ENCODE data around the gene SARM1.
A peak's percentile ranks its signal among the peaks of the same experiment; 100 is the strongest.

Gene SARM1

DNA sequence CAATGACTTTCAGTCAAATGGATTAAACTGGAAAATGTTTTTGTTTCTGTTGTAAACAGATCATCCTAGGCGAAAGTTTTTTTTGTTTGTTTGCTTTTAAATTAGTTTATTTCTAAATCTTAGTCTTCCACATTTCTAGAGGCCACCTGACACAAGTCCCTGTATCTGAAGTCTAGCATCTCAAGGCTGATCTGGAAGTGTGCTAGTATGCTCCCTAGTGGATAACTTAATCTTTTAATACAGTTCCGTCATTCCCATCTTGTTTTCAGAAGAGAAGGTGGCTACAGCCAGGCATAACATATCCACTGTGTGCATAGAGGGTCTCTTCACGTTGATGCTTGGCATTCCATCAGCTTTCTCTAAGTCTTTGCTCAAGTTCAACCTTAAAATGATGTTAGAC is 43.8 kb upstream of the SARM1 start:
- ATAC-seq, result peak; percentile 38; the same call in 1 of the 3 replicates
- TF ChIP-seq, protein P1, sequence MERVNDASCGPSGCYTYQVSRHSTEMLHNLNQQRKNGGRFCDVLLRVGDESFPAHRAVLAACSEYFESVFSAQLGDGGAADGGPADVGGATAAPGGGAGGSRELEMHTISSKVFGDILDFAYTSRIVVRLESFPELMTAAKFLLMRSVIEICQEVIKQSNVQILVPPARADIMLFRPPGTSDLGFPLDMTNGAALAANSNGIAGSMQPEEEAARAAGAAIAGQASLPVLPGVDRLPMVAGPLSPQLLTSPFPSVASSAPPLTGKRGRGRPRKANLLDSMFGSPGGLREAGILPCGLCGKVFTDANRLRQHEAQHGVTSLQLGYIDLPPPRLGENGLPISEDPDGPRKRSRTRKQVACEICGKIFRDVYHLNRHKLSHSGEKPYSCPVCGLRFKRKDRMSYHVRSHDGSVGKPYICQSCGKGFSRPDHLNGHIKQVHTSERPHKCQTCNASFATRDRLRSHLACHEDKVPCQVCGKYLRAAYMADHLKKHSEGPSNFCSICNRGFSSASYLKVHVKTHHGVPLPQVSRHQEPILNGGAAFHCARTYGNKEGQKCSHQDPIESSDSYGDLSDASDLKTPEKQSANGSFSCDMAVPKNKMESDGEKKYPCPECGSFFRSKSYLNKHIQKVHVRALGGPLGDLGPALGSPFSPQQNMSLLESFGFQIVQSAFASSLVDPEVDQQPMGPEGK (CRISPR knock-in tag; IDR thresholded peaks at IDR 0.05; ENCODE audit: borderline replicate concordance), result no peak
- TF ChIP-seq ISL1 (CRISPR knock-in tag; IDR thresholded peaks at IDR 0.05) (no peak), BACH2 (CRISPR knock-in tag; IDR thresholded peaks at IDR 0.05; ENCODE audit: borderline replicate concordance) (no peak), ZNF8 (CRISPR knock-in tag; IDR thresholded peaks at IDR 0.05) (no peak), ESRRG (CRISPR knock-in tag; IDR thresholded peaks at IDR 0.05) (no peak), PPARA (CRISPR knock-in tag; IDR thresholded peaks at IDR 0.05; ENCODE audit: borderline replicate concordance) (no peak), CSDC2 (CRISPR knock-in tag; IDR thresholded peaks at IDR 0.05) (no peak)
- TF ChIP-seq, protein P2, sequence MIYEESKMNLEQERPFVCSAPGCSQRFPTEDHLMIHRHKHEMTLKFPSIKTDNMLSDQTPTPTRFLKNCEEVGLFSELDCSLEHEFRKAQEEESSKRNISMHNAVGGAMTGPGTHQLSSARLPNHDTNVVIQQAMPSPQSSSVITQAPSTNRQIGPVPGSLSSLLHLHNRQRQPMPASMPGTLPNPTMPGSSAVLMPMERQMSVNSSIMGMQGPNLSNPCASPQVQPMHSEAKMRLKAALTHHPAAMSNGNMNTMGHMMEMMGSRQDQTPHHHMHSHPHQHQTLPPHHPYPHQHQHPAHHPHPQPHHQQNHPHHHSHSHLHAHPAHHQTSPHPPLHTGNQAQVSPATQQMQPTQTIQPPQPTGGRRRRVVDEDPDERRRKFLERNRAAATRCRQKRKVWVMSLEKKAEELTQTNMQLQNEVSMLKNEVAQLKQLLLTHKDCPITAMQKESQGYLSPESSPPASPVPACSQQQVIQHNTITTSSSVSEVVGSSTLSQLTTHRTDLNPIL (CRISPR knock-in tag; IDR thresholded peaks at IDR 0.05; ENCODE audit: low read depth), result no peak
- TF ChIP-seq, protein P3, sequence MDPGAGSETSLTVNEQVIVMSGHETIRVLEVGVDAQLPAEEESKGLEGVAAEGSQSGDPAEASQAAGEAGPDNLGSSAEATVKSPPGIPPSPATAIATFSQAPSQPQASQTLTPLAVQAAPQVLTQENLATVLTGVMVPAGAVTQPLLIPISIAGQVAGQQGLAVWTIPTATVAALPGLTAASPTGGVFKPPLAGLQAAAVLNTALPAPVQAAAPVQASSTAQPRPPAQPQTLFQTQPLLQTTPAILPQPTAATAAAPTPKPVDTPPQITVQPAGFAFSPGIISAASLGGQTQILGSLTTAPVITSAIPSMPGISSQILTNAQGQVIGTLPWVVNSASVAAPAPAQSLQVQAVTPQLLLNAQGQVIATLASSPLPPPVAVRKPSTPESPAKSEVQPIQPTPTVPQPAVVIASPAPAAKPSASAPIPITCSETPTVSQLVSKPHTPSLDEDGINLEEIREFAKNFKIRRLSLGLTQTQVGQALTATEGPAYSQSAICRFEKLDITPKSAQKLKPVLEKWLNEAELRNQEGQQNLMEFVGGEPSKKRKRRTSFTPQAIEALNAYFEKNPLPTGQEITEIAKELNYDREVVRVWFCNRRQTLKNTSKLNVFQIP (CRISPR knock-in tag; IDR thresholded peaks at IDR 0.05; ENCODE audit: borderline replicate concordance, low read depth), result no peak

DNA sequence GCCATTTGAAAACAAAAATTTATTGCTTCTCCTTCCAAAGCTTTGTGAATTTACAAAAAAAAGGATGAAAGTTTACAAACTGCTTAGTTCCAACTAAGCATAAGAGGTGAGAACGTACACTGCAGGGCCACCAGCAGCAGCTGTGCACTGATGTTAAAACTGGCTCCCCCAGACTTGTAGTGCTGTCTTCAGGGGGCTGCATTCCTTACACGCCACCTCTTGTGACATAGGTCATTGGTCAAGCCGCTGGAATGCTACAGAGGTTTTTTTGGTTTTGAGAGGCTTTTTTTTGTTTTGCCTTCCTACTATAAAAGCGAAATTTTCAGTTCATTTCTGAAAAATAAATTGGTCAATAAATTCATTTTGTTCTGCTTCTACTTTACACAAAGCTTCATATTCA is 43.2 kb upstream of the SARM1 start:
- TF ChIP-seq, protein P3 (CRISPR knock-in tag; IDR thresholded peaks at IDR 0.05; ENCODE audit: borderline replicate concordance, low read depth), result no peak
- TF ChIP-seq ZFP3 (CRISPR knock-in tag; IDR thresholded peaks at IDR 0.05) (no peak), ZC3H10 (CRISPR knock-in tag; IDR thresholded peaks at IDR 0.05) (no peak), PPARA (CRISPR knock-in tag; IDR thresholded peaks at IDR 0.05; ENCODE audit: borderline replicate concordance) (no peak), ZNF565 (CRISPR knock-in tag; conservative IDR thresholded peaks at IDR 0.05; ENCODE audit: low read depth) (no peak), ESRRG (CRISPR knock-in tag; IDR thresholded peaks at IDR 0.05) (no peak), GLIS3 (CRISPR knock-in tag; IDR thresholded peaks at IDR 0.05) (no peak), TOX (CRISPR knock-in tag; IDR thresholded peaks at IDR 0.05; ENCODE audit: borderline replicate concordance) (no peak), SNAI2 (CRISPR knock-in tag; IDR thresholded peaks at IDR 0.05) (no peak), BACH2 (CRISPR knock-in tag; IDR thresholded peaks at IDR 0.05; ENCODE audit: borderline replicate concordance) (no peak), ZFP30 (CRISPR knock-in tag; IDR thresholded peaks at IDR 0.05) (no peak)
- TF ChIP-seq, protein P2 (CRISPR knock-in tag; IDR thresholded peaks at IDR 0.05; ENCODE audit: low read depth), result no peak
- ATAC-seq, result no peak

DNA sequence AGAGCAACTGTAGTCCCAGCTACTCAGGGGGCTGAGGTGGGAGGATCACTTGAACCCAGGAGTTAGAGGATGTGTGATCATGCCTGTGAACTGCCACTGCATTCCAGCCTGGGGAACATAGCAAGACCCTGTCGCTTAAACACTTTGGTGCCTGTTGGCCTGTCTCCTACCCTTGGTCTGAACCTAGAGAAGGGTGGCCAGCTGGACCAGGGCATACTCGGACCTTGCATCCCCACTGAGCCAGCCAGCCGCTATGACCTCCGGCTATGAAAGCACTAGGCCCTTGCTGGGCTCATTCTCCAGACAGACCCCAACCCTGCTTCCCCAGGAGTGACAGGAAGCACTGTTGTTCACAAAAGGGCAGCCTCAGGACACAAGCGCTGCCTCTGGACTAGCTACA is 40.8 kb upstream of the SARM1 start:
- TF ChIP-seq BACH2 (CRISPR knock-in tag; IDR thresholded peaks at IDR 0.05; ENCODE audit: borderline replicate concordance) (no peak), TCF4 (CRISPR knock-in tag; IDR thresholded peaks at IDR 0.05; ENCODE audit: borderline replicate concordance) (no peak), ZC3H10 (CRISPR knock-in tag; IDR thresholded peaks at IDR 0.05) (no peak), RARB (CRISPR knock-in tag; IDR thresholded peaks at IDR 0.05) (no peak), CSDC2 (CRISPR knock-in tag; IDR thresholded peaks at IDR 0.05) (no peak), GLIS3 (CRISPR knock-in tag; IDR thresholded peaks at IDR 0.05) (no peak)
- TF ChIP-seq, protein P4, sequence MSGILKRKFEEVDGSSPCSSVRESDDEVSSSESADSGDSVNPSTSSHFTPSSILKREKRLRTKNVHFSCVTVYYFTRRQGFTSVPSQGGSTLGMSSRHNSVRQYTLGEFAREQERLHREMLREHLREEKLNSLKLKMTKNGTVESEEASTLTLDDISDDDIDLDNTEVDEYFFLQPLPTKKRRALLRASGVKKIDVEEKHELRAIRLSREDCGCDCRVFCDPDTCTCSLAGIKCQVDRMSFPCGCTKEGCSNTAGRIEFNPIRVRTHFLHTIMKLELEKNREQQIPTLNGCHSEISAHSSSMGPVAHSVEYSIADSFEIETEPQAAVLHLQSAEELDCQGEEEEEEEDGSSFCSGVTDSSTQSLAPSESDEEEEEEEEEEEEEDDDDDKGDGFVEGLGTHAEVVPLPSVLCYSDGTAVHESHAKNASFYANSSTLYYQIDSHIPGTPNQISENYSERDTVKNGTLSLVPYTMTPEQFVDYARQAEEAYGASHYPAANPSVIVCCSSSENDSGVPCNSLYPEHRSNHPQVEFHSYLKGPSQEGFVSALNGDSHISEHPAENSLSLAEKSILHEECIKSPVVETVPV (CRISPR knock-in tag; IDR thresholded peaks at IDR 0.05), result no peak
- no peak for ATAC-seq

Data from SK-N-SH treated with all-trans-retinoic acid at 6 μM for 48 hours (cell line).